ENCODE data around the gene NEAT1. TPM values are rescaled to one million over a fixed set of nuclear protein-coding genes. Genes with fewer than 3 reads are reported as not detected.

NEAT1 gene
- total and polyA plus RNA-seq, 2 experiments from 2014 or later = 5.3 to 7.2 TPM

DNA sequence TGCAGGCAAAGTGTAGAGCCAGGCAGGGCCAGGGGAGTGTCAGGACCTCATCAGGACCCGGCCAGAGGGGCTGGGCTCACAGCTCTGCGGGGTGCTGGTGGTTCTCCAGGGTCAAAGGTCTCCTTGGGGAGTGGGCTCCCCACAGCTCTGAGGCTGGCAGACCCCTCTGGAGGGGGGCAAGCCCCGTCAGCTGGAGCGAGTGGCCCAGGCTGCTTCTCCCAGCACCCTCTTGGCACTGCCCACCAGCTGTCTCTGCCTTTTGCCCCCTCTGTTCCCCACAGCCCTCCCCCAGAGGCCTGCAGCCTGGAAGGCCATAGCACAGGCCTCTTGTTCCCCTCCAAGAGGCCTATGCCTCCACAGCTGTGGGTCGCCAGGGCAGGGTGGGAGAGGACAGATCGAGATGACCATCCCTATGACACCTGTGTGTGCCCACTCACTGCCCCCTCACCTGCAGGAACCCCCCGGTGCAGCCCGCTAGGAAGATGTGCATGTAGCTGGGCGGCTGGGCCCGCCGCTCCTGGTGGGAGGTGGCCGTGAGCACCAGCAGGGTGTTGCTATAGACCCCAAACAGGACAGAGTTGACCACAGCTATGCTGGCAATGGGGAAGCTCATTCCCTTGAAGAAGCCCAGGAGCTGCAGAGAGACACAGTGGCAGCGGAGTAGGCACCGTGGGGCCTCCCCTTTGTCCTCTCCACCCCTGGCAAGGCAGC is 43.5 kb upstream of the NEAT1 start:
- Histone ChIP-seq H3K27ac (ENCODE audit: low read depth) (no peak overlapping the region), H3K9me2 (ENCODE audit: insufficient read depth) (no peaks in the 10 kb centered on the region)

More for the DNA sequence above, 43.5 kb upstream of the NEAT1 start:
- ATAC-seq = no peak
- H4K20me1 ChIP-seq (replicated peaks; ENCODE audit: insufficient read depth) = no peaks in the 10 kb centered on the region
- peaks cover 19% of the 10 kb centered on the region for H3K27me3 Mint-ChIP-seq (ENCODE audit: insufficient read depth, low read depth, poor library complexity)
- H3K4me3 Mint-ChIP-seq = no peak overlapping the region
- no peak for TF ChIP-seq ZNF331 (CRISPR knock-in tag; IDR thresholded peaks at IDR 0.05; ENCODE audit: low read depth)
- TF ChIP-seq, protein P1, sequence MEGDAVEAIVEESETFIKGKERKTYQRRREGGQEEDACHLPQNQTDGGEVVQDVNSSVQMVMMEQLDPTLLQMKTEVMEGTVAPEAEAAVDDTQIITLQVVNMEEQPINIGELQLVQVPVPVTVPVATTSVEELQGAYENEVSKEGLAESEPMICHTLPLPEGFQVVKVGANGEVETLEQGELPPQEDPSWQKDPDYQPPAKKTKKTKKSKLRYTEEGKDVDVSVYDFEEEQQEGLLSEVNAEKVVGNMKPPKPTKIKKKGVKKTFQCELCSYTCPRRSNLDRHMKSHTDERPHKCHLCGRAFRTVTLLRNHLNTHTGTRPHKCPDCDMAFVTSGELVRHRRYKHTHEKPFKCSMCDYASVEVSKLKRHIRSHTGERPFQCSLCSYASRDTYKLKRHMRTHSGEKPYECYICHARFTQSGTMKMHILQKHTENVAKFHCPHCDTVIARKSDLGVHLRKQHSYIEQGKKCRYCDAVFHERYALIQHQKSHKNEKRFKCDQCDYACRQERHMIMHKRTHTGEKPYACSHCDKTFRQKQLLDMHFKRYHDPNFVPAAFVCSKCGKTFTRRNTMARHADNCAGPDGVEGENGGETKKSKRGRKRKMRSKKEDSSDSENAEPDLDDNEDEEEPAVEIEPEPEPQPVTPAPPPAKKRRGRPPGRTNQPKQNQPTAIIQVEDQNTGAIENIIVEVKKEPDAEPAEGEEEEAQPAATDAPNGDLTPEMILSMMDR (conservative IDR thresholded peaks at IDR 0.05; ENCODE audit: low read depth in 2 of 2) = no peak
- TF ChIP-seq EZH2phosphoT487 (IDR thresholded peaks at IDR 0.05; ENCODE audit: unreplicated experiment) = no peak
- TF ChIP-seq EZH2 (IDR thresholded peaks at IDR 0.05; ENCODE audit: low read depth, unreplicated experiment) = no peak
- no peak for TF ChIP-seq POLR2AphosphoS5 (IDR thresholded peaks at IDR 0.05; ENCODE audit: low read depth)
- TF ChIP-seq ZNF114 (CRISPR knock-in tag; IDR thresholded peaks at IDR 0.05) = no peak
- TF ChIP-seq JUNB (IDR thresholded peaks at IDR 0.05; ENCODE audit: unreplicated experiment) = no peak
- TF ChIP-seq CREB1 (CRISPR knock-in tag; IDR thresholded peaks at IDR 0.05; ENCODE audit: low read depth) = no peak
- TF ChIP-seq, protein P2, sequence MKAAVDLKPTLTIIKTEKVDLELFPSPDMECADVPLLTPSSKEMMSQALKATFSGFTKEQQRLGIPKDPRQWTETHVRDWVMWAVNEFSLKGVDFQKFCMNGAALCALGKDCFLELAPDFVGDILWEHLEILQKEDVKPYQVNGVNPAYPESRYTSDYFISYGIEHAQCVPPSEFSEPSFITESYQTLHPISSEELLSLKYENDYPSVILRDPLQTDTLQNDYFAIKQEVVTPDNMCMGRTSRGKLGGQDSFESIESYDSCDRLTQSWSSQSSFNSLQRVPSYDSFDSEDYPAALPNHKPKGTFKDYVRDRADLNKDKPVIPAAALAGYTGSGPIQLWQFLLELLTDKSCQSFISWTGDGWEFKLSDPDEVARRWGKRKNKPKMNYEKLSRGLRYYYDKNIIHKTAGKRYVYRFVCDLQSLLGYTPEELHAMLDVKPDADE (IDR thresholded peaks at IDR 0.05) = no peak
- TF ChIP-seq, protein P3, sequence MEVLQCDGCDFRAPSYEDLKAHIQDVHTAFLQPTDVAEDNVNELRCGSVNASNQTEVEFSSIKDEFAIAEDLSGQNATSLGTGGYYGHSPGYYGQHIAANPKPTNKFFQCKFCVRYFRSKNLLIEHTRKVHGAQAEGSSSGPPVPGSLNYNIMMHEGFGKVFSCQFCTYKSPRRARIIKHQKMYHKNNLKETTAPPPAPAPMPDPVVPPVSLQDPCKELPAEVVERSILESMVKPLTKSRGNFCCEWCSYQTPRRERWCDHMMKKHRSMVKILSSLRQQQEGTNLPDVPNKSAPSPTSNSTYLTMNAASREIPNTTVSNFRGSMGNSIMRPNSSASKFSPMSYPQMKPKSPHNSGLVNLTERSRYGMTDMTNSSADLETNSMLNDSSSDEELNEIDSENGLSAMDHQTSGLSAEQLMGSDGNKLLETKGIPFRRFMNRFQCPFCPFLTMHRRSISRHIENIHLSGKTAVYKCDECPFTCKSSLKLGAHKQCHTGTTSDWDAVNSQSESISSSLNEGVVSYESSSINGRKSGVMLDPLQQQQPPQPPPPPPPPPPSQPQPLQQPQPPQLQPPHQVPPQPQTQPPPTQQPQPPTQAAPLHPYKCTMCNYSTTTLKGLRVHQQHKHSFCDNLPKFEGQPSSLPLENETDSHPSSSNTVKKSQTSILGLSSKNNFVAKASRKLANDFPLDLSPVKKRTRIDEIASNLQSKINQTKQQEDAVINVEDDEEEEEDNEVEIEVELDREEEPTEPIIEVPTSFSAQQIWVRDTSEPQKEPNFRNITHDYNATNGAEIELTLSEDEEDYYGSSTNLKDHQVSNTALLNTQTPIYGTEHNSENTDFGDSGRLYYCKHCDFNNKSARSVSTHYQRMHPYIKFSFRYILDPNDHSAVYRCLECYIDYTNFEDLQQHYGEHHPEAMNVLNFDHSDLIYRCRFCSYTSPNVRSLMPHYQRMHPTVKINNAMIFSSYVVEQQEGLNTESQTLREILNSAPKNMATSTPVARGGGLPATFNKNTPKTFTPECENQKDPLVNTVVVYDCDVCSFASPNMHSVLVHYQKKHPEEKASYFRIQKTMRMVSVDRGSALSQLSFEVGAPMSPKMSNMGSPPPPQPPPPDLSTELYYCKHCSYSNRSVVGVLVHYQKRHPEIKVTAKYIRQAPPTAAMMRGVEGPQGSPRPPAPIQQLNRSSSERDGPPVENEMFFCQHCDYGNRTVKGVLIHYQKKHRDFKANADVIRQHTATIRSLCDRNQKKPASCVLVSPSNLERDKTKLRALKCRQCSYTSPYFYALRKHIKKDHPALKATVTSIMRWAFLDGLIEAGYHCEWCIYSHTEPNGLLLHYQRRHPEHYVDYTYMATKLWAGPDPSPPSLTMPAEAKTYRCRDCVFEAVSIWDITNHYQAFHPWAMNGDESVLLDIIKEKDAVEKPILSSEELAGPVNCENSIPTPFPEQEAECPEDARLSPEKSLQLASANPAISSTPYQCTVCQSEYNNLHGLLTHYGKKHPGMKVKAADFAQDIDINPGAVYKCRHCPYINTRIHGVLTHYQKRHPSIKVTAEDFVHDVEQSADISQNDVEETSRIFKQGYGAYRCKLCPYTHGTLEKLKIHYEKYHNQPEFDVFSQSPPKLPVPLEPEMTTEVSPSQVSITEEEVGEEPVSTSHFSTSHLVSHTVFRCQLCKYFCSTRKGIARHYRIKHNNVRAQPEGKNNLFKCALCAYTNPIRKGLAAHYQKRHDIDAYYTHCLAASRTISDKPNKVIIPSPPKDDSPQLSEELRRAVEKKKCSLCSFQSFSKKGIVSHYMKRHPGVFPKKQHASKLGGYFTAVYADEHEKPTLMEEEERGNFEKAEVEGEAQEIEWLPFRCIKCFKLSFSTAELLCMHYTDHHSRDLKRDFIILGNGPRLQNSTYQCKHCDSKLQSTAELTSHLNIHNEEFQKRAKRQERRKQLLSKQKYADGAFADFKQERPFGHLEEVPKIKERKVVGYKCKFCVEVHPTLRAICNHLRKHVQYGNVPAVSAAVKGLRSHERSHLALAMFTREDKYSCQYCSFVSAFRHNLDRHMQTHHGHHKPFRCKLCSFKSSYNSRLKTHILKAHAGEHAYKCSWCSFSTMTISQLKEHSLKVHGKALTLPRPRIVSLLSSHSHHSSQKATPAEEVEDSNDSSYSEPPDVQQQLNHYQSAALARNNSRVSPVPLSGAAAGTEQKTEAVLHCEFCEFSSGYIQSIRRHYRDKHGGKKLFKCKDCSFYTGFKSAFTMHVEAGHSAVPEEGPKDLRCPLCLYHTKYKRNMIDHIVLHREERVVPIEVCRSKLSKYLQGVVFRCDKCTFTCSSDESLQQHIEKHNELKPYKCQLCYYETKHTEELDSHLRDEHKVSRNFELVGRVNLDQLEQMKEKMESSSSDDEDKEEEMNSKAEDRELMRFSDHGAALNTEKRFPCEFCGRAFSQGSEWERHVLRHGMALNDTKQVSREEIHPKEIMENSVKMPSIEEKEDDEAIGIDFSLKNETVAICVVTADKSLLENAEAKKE (CRISPR knock-in tag; IDR thresholded peaks at IDR 0.05) = no peak
- no peak for TF ChIP-seq STAT1 (IDR thresholded peaks at IDR 0.05; ENCODE audit: unreplicated experiment)
- TF ChIP-seq, protein P4, sequence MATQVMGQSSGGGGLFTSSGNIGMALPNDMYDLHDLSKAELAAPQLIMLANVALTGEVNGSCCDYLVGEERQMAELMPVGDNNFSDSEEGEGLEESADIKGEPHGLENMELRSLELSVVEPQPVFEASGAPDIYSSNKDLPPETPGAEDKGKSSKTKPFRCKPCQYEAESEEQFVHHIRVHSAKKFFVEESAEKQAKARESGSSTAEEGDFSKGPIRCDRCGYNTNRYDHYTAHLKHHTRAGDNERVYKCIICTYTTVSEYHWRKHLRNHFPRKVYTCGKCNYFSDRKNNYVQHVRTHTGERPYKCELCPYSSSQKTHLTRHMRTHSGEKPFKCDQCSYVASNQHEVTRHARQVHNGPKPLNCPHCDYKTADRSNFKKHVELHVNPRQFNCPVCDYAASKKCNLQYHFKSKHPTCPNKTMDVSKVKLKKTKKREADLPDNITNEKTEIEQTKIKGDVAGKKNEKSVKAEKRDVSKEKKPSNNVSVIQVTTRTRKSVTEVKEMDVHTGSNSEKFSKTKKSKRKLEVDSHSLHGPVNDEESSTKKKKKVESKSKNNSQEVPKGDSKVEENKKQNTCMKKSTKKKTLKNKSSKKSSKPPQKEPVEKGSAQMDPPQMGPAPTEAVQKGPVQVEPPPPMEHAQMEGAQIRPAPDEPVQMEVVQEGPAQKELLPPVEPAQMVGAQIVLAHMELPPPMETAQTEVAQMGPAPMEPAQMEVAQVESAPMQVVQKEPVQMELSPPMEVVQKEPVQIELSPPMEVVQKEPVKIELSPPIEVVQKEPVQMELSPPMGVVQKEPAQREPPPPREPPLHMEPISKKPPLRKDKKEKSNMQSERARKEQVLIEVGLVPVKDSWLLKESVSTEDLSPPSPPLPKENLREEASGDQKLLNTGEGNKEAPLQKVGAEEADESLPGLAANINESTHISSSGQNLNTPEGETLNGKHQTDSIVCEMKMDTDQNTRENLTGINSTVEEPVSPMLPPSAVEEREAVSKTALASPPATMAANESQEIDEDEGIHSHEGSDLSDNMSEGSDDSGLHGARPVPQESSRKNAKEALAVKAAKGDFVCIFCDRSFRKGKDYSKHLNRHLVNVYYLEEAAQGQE (IDR thresholded peaks at IDR 0.05; ENCODE audit: unreplicated experiment) = no peak
- TF ChIP-seq NANOG (IDR thresholded peaks at IDR 0.05; ENCODE audit: borderline replicate concordance) = no peak
- H3K4me1 Mint-ChIP-seq = peaks cover 17% of the 10 kb centered on the region
- H3K36me3 ChIP-seq (ENCODE audit: insufficient read depth) = no peaks in the 10 kb centered on the region
- peaks cover 8% of the 10 kb centered on the region for H3K4me1 ChIP-seq (ENCODE audit: insufficient read depth)
- H3K4me3 ChIP-seq = no peak overlapping the region
- no peak overlapping the region for H3K27ac Mint-ChIP-seq
- no peak overlapping the region for H3K4me2 ChIP-seq
- H2AFZ ChIP-seq = no peak overlapping the region
- H3K27me3 ChIP-seq (ENCODE audit: insufficient read depth) = no peaks in the 10 kb centered on the region
- no peak for DNase-seq (ENCODE audit: low spot score)
- H3K79me2 ChIP-seq (replicated peaks; ENCODE audit: insufficient read depth) = no peaks in the 10 kb centered on the region
- H3K9me3 Mint-ChIP-seq = no peaks in the 10 kb centered on the region
- H3K36me3 Mint-ChIP-seq (ENCODE audit: low read depth) = no peaks in the 10 kb centered on the region
- no peaks in the 10 kb centered on the region for H3F3A ChIP-seq (replicated peaks; ENCODE audit: low read depth)

All from GM23338 (cell line).